ENCODE measurements around the gene CTIF. TPM values are rescaled to one million over a fixed set of nuclear protein-coding genes. Genes with fewer than 3 reads are reported as not detected.

The CTIF gene
- total RNA-seq, 6 experiments from 2014 or later, result 77.6 to 100 (median 79.2) TPM

GRCh38 chr18:48609820-48610815 lies 71.3 kb downstream of the CTIF start:
- Mint-ChIP-seq H3K27me3 (ENCODE audit: insufficient read depth) (peaks cover 3% of the 10 kb centered on the region), H3K9me3 (no peaks in the 10 kb centered on the region), H3K27ac (no peak overlapping the region; the same call in 1 of the 2 replicates), H3K4me1 (ENCODE audit: low read depth) (peaks cover 70% of the 10 kb centered on the region), H3K4me3 (no peak overlapping the region), H3K36me3 (ENCODE audit: low read depth) (peaks cover 23% of the 10 kb centered on the region)
- DNase-seq, result no peak
- no peak for TF ChIP-seq CTCF (IDR thresholded peaks at IDR 0.05)

- no peak for TF ChIP-seq CTCF (IDR thresholded peaks at IDR 0.05)
- DNase-seq, result no peak
- Mint-ChIP-seq H3K27me3 (ENCODE audit: insufficient read depth) (peaks cover 5% of the 10 kb centered on the region), H3K4me3 (no peak overlapping the region), H3K27ac (no peak overlapping the region), H3K4me1 (ENCODE audit: low read depth) (peaks cover 59% of the 10 kb centered on the region), H3K36me3 (ENCODE audit: low read depth) (peaks cover 23% of the 10 kb centered on the region), H3K9me3 (no peaks in the 10 kb centered on the region)
Measured at GRCh38 chr18:48611203-48611602, 72.4 kb downstream of the CTIF start.

- no peak overlapping the region for H3K4me3 Mint-ChIP-seq
- peaks cover 6% of the 10 kb centered on the region for H3K27me3 Mint-ChIP-seq (ENCODE audit: insufficient read depth)
- H3K36me3 Mint-ChIP-seq (ENCODE audit: low read depth), result peaks cover 21% of the 10 kb centered on the region
- H3K27ac Mint-ChIP-seq, result no peak overlapping the region
- no peak for DNase-seq
- TF ChIP-seq CTCF (IDR thresholded peaks at IDR 0.05), result no peak
- H3K9me3 Mint-ChIP-seq, result no peaks in the 10 kb centered on the region
- peaks cover 59% of the 10 kb centered on the region for H3K4me1 Mint-ChIP-seq (ENCODE audit: low read depth)
Measured at GRCh38 chr18:48611785-48612480, 73.1 kb downstream of the CTIF start.

GRCh38 chr18:48612511-48612910 lies 73.7 kb downstream of the CTIF start:
- no peak overlapping the region for H3K4me3 Mint-ChIP-seq
- no peak overlapping the region for H3K27ac Mint-ChIP-seq
- H3K36me3 Mint-ChIP-seq (ENCODE audit: low read depth), result peaks cover 18% of the 10 kb centered on the region
- H3K27me3 Mint-ChIP-seq (ENCODE audit: insufficient read depth), result peaks cover 6% of the 10 kb centered on the region
- TF ChIP-seq CTCF (IDR thresholded peaks at IDR 0.05), result no peak
- no peaks in the 10 kb centered on the region for H3K9me3 Mint-ChIP-seq
- no peak for DNase-seq
- H3K4me1 Mint-ChIP-seq (ENCODE audit: low read depth), result peaks cover 59% of the 10 kb centered on the region

- Mint-ChIP-seq H3K36me3 (ENCODE audit: low read depth) (peaks cover 15% of the 10 kb centered on the region), H3K9me3 (no peaks in the 10 kb centered on the region), H3K4me1 (ENCODE audit: low read depth) (peaks cover 55% of the 10 kb centered on the region), H3K27me3 (ENCODE audit: insufficient read depth) (peaks cover 6% of the 10 kb centered on the region), H3K4me3 (no peak overlapping the region), H3K27ac (no peak overlapping the region; the same call in 1 of the 2 replicates)
- DNase-seq, result no peak
- TF ChIP-seq CTCF (IDR thresholded peaks at IDR 0.05), result no peak
Measured at GRCh38 chr18:48612917-48613316, 74.1 kb downstream of the CTIF start.
